GM21786 (cell line): Measurements from ENCODE around the gene USP20.
"Not testable (repeated sequence)": the region's sequence is repeated elsewhere in the genome, so short reads cannot be mapped to it uniquely, and the experiment has no call there.

Source experiments
- ATAC-seq: cut with Tn5 transposase; IDR thresholded peaks from one replicate; pipeline ENCODE4 v1.9.1; 2021; ENCODE audit not compliant: unreplicated experiment

The USP20 gene

GRCh38 chr9:129889122-129889940, 54.1 kb downstream of the USP20 start:
- ATAC-seq: no peak

- ATAC-seq: no peak
Measured at GRCh38 chr9:129889941-129890717, 54.9 kb downstream of the USP20 start.

GRCh38 chr9:129890718-129891299, 55.6 kb downstream of the USP20 start:
- ATAC-seq: not testable (repeated sequence)

- no peak for ATAC-seq
Measured at GRCh38 chr9:129891569-129891968, 56.3 kb downstream of the USP20 start.

- ATAC-seq: no peak
Measured at GRCh38 chr9:129894120-129894823, 59.0 kb downstream of the USP20 start.

- ATAC-seq: no peak
Measured at GRCh38 chr9:129895376-129896268, 60.4 kb downstream of the USP20 start.

GRCh38 chr9:129897263-129897662, 62.0 kb downstream of the USP20 start:
- no peak for ATAC-seq

GRCh38 chr9:129898185-129898584, 62.9 kb downstream of the USP20 start:
- no peak for ATAC-seq

- no peak for ATAC-seq
Measured at GRCh38 chr9:129899620-129900019, 64.4 kb downstream of the USP20 start.

- ATAC-seq: peak; percentile 92
Measured at GRCh38 chr9:129900263-129901027, 65.2 kb downstream of the USP20 start.

- ATAC-seq: no peak
Measured at GRCh38 chr9:129901993-129902739, 66.9 kb downstream of the USP20 start.

GRCh38 chr9:129902740-129903134, 67.5 kb downstream of the USP20 start:
- no peak for ATAC-seq

GRCh38 chr9:129904734-129905133, 69.5 kb downstream of the USP20 start:
- no peak for ATAC-seq

GRCh38 chr9:129906298-129906697, 71.0 kb downstream of the USP20 start:
- no peak for ATAC-seq

- ATAC-seq: no peak
Measured at GRCh38 chr9:129907201-129907600, 71.9 kb downstream of the USP20 start.

- no peak for ATAC-seq
Measured at GRCh38 chr9:129908906-129909305, 73.6 kb downstream of the USP20 start.

GRCh38 chr9:129909851-129910250, 74.6 kb downstream of the USP20 start:
- ATAC-seq: no peak

GRCh38 chr9:129910628-129911567, 75.6 kb downstream of the USP20 start:
- no peak for ATAC-seq
